ENCODE measurements around the gene ARSB.
"Not testable (repeated sequence)": the region's sequence is repeated elsewhere in the genome, so short reads cannot be mapped to it uniquely, and the experiment has no call there.

Gene ARSB

DNA sequence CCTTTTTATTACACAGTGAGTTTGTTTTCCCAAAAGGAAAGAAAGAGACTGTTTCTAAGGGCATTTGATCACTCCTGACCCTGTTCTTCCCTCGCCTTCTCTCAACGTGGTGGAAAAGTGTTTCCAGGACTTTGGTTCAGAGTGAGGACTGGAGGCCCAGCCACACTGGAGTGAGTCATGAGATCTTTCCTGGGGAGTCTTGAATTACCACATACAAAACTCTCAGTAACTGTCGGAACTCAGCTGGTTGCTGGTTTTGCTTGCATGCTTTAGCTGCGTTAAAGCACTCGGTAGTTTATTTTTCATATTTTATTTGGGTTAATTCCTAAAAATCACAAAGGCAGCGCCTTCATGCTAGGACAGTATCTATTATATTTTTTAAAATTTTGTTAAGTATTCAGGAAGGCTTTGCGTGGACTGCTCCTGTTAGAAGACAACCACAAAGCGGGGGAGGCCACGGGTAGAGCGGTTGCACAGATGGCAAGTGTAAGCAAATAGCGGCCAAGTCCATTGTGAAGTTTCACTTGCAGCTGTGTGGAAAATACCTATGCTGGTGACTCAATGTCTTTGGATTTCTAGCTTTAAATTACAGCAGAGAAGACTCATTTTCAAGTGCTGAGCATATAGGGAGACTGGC is 77.7 kb downstream of the ARSB start:
- in situ Hi-C loops (cut with MboI; ENCODE audit: low sequenced_read_pairs) = no loop called here

GRCh38 chr5:78905084-78905938 is 79.8 kb downstream of the ARSB start:
- in situ Hi-C loops (cut with MboI; ENCODE audit: low sequenced_read_pairs) = no loop called here

DNA sequence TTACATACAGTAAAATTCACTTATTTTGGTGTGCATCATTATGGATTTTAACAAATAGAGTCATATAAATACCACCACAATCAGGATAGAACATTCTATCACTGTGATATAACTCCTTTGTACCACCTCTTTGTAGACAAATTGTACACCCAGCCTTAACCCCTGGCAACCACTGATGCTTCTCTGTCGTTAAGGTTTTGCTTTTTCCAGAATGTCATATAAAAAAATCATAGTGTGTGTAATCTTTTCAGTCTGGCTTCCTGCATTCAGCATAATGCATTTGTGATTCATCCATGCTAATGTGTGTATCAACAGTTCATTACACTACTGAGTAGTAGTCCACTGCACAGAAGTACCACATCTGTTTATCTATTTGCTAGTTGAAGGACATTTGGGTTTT is 81.2 kb downstream of the ARSB start:
- in situ Hi-C loops (cut with MboI; ENCODE audit: low sequenced_read_pairs) = no loop called here

DNA sequence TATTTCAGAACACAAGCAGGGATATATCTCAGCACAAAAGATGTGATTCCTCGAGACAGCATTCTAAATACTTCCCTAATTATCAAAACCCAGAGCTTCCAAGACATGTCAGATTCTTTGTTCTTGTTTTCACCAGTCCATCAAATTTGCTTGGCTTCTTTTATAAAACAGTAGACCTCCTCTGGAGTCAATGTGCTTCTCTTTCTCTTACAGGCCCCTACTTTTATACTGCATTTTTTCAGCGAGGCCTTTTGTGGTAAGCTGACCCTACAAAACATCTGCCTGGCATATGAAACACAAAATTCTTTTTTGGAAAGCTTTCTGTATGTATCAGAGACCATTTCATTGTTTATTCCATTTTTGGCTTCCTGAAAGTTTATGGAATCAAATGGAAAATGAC is 81.8 kb downstream of the ARSB start:
- in situ Hi-C loops (cut with MboI; ENCODE audit: low sequenced_read_pairs) = no loop called here

DNA sequence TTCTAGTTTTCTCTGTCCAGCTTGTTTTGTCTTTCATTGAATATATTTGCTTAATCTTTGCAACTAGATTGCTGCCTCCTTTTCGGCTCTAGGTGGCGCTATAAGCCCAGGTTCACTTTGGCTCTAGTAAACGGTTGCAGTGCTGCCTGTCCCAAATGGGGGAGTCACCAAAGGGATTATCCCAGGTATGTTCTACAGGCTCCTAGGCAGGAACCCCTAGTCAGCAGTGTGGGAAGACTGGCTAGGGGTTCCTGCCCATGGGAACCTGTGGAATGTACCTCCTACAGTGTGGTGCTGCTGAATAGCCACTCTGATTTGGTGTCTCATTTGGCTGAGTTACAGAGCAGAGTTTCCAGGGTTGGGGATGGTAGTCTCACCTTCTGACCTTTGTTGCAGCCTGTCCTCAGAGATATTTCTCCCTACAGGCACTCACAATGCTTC is 85.2 kb downstream of the ARSB start:
- in situ Hi-C loops (cut with MboI; ENCODE audit: low sequenced_read_pairs) = no loop called here

GRCh38 chr5:78896132-78896531 is 89.0 kb downstream of the ARSB start:
- in situ Hi-C loops (cut with MboI; ENCODE audit: low sequenced_read_pairs) = no loop called here

DNA sequence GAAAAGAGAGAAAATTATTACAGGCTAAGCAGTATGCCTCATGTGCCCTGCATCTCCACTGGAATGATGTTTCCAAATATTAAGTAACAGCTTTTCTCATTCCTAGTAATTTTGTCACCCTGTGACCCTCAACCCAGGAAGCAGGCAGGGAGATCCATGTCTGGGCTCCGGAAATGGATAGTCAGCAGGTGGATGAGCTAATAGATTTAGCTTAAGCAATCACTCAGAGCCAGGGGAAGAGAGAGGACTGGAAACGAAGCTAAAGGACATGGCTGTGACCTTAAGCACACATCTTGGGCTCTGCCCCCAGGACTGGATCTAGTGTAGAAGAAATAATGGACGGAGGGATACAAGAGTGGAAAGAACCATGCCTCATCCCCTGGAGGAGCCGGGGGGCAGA is 89.5 kb downstream of the ARSB start:
- in situ Hi-C loops (cut with MboI; ENCODE audit: low sequenced_read_pairs) = no loop called here

GRCh38 chr5:78893940-78894677 is 91.0 kb downstream of the ARSB start:
- in situ Hi-C loops (cut with MboI; ENCODE audit: low sequenced_read_pairs) = no loop called here

DNA sequence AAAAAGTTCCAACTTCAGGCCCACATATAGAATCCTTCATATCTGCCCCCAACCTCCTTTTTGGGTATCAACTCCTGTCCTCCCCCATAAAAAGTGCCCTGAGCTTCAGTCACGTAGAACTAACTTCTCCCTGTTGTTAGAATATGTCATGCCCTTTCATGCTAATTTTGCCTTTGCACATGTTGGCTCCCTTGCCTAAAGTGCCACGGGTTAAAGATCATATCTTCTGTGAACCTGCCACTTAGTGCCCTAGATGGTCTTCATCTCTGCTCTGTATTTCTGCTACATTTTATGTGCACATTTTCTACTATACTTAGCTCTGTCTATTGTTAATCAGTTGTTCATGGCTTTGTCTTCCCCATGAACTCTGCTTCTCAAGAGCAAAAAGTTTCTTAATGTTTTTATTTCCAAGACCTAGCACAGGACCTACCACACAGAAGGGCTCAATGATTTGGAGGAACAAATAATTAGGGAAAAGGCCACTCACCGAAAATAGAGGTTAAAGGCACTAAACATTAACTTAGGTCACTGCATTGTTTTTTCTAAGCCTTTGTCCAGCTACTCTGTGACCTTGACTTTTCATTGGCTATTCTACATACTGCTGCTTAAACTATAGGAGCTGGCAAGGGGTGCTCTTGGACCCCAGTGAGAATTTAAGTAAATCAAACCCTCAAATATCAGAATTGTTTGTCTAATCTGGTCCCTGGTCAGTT is 94.3 kb downstream of the ARSB start:
- in situ Hi-C loops (cut with MboI; ENCODE audit: low sequenced_read_pairs) = no loop called here

DNA sequence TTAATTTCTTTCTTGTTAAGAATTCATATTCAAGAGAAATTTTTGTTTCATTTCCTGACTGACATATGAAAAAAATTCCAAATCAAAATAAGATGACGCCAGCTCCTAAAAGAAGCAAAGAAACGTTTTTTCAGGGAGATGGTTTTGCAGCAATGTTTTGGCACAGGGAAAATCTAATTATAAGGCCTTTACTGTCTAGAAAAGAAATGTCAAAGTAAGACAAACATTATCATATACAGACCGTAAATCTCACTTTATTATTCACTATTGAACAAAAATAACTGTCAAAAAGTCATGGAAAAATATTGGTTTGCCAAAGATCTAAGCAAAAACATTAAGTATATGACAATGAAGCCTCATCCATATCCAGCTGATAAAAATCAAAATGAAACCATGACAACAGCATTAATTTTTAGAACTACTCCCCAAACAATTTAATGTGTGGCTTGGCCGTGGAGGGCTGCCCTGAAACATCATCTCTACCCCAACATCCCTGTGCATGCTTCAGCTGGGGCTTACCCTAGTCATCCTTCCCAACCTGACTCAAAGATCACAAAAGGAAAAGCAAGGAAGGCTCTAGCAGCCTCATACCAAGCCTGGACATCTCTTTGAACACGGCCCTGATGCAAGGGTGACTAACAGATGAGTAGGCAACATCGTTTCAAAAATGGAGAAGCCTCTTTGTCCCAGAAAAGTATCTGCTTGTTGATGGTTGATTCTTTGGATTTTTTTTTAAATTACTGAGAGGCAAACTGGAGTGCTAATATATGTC is 95.6 kb downstream of the ARSB start:
- in situ Hi-C loops (cut with MboI; ENCODE audit: low sequenced_read_pairs) = no loop called here

- in situ Hi-C loops (cut with MboI; ENCODE audit: low sequenced_read_pairs) = no loop called here
Measured at GRCh38 chr5:78888580-78889368, 96.3 kb downstream of the ARSB start.

DNA sequence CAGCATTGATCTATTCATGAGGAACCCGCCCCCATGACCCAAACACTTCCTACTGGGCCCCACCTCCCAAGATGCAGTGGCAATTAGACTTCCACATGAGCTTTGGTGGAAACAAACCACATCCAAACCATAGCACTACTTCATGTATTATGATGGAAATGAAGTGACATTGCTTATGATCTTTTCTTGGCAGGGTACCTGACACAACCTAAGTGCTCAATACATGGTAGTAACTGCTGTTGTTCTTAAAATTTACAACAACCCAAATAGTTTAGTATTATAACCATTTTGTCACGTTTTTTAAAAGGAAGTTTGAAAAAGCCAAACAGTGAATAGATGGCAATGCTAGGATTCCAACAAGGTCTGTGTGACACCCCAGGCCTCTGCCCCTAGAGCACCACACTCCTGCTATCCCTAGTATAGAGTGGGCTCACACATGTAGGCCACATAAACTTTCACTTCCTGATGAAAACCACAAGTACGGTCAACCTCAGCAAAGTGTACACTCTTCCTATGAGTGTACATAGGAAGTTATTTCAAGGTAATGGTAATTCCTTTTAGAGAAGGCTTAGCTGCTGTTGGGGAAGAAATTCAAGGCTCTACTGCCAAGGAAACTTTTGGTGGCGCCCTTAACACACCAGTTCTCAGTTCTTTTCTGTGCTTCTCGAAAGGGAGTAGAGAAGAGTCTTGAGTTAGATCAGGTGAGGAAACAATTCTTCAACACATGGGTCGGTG is 97.6 kb downstream of the ARSB start:
- in situ Hi-C loops (cut with MboI; ENCODE audit: low sequenced_read_pairs) = no loop called here

DNA sequence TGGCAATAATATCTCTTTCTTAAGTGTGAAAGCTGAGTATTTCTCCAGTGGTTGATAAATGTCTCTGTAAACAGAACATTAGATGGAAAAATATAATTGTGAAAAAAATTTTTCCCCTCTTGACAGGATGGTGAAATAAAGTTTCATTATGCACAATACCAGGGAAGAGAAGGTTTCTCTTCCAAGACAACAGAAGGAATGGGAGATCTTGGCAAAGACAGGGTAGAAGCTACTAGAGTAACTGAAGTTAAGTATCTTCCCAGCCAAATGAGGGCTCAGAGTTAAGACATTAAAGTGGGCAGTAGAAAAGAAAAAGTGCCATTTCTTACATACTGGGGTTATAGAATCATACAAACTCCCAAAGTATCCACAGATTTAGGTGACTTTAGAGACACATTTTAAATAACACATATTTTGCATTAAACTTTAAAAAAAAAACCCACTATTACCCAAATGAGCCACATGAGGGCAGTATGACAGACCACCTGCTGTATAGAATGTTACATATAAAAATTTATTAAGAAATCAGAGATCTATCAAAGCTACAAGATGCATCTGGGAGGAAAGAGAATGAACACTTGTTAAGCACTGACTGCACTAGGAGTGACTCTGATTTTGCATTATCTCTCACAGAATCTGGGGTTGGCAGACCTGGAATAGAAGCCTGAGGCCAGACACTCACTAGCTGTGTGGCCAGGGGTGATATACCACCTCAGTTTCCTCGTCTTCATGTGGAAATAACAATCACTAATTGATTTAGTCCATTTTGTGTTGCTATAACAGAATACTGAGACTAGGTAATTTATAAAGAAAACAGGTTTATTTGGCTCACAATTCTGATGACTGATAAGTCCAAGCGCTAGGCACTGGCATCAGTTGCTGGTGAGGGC is 98.5 kb downstream of the ARSB start:
- in situ Hi-C loops (cut with MboI; ENCODE audit: low sequenced_read_pairs) = no loop called here

DNA sequence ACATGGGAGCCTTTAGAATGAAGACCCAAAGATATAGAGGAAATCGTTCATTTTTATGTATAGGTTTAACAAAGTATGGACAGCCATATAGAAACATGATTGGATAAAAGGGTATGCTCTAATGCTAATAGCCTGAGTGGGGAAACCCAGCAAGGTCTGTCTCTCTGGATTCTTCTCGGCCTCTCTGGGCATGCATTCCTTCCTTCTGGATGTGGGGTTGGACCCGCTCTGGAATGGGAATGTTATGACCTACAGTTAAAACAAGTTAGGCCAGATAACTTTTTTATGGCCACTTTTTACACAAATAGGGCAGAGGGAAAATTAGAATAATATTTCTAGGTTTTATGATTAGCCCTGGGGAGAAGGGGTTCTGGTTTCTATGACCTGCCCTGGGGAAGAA is 103.2 kb downstream of the ARSB start:
- in situ Hi-C loops (cut with MboI; ENCODE audit: low sequenced_read_pairs) = no loop called here

- in situ Hi-C loops (cut with MboI; ENCODE audit: low sequenced_read_pairs) = no loop called here
Measured at GRCh38 chr5:78879516-78879915, 105.6 kb downstream of the ARSB start.

- in situ Hi-C loops (cut with MboI; ENCODE audit: low sequenced_read_pairs) = not testable (repeated sequence)
Measured at GRCh38 chr5:78866076-78866475, 119.0 kb downstream of the ARSB start.

DNA sequence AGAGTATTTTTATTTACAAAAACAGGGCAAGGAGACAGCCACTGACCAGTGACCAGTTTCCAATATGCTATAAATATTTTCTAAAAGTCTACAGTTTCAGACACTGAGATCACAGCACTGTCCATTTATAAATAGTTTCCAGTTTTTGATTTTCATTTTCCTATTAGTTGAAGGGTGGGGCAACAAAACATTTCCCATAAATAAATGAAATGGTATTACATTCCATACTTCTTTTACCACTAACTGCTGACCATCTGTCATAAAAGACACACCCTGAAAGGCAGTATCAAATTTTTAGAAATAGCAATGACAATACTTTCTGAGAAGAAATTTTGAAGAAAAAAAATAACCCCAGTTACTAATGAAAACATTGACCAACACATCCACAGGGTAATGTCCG is 126.7 kb downstream of the ARSB start:
- in situ Hi-C loops (cut with MboI; ENCODE audit: low sequenced_read_pairs) = no loop called here

DNA sequence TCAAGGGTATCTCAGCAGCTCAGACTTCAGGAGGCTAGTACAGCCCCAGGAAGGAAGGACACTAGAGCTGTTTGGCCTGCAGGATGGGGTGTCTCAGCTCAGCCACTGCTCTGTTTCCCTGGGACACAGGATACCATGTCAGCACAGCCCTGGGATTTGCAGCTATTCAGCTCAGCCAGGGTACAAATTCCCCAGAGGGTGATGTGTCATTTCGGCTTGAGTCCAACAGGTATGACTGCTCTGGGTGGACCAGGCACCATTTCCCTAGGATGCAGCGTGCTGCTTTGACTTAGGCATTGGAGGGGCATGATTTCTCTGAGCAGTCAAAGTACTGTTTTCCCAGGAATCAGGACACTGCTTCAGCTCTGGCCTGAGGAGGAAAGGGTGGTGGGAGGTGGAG is 130.1 kb downstream of the ARSB start:
- in situ Hi-C loops (cut with MboI; ENCODE audit: low sequenced_read_pairs) = no loop called here

All from HL-60/S4 treated with phorbol 12-myristate 13-acetate at 8.2 ng/mL for 4 days and 3 days (cell line).